Colon (tissue), 2 donors: Measurements from ENCODE around the gene CTSH.

Source experiments
- FAIRE-seq: peaks from 2 replicates; lab custom pipeline; 2012; peaks lifted over from hg19 to GRCh38; lab: Jason Lieb, UNC
- donor health status: control.
- donor health status: control.

The CTSH gene

GRCh38 chr15:78944669-78945407 is at the start of gene CTSH:
TSS of gene CTSH (minus strand) at chr15:78945046. CDS start at chr15:78944981, 65 bp downstream.
- FAIRE-seq, result no peak

GRCh38 chr15:78993931-78994530 is 49.2 kb upstream of the CTSH start:
- no peak for FAIRE-seq

- no peak for FAIRE-seq
These were observed 48.5 kb upstream of the CTSH start for GRCh38 chr15:78993257-78993930.

GRCh38 chr15:78992416-78993256 is 47.8 kb upstream of the CTSH start:
- no peak for FAIRE-seq

GRCh38 chr15:78991879-78992278 is 47.0 kb upstream of the CTSH start:
- FAIRE-seq, result no peak

GRCh38 chr15:78991476-78991875 is 46.6 kb upstream of the CTSH start:
- no peak for FAIRE-seq

- no peak for FAIRE-seq
These were observed 45.4 kb upstream of the CTSH start for GRCh38 chr15:78990278-78990677.

GRCh38 chr15:78989701-78990240 is 44.9 kb upstream of the CTSH start:
- no peak for FAIRE-seq

- FAIRE-seq, result no peak
These were observed 43.6 kb upstream of the CTSH start for GRCh38 chr15:78988361-78988911.

- FAIRE-seq, result no peak
These were observed 42.9 kb upstream of the CTSH start for GRCh38 chr15:78987556-78988360.

GRCh38 chr15:78985859-78986475 is 41.1 kb upstream of the CTSH start:
- FAIRE-seq, result no peak

- FAIRE-seq, result no peak
These were observed 39.2 kb upstream of the CTSH start for GRCh38 chr15:78984041-78984440.

- FAIRE-seq, result no peak
These were observed 38.5 kb upstream of the CTSH start for GRCh38 chr15:78983146-78983918.

- FAIRE-seq, result no peak
These were observed 37.9 kb upstream of the CTSH start for GRCh38 chr15:78982736-78983135.

- FAIRE-seq, result no peak
These were observed 36.9 kb upstream of the CTSH start for GRCh38 chr15:78981532-78982313.

- no peak for FAIRE-seq
These were observed 34.8 kb upstream of the CTSH start for GRCh38 chr15:78979456-78980320.

GRCh38 chr15:78978601-78979179 is 33.8 kb upstream of the CTSH start:
- no peak for FAIRE-seq
